TTC549 (cell line): ENCODE data around the gene ARHGAP9.

ENCODE experiments used
- FAIRE-seq: peaks from 2 replicates; lab custom pipeline; 2012; peaks lifted over from hg19 to GRCh38; lab: Jason Lieb, UNC

Gene ARHGAP9

GRCh38 chr12:57491393-57492280 is 12.0 kb upstream of the ARHGAP9 start:
- no peak for FAIRE-seq

GRCh38 chr12:57490126-57490525 is 10.5 kb upstream of the ARHGAP9 start:
- no peak for FAIRE-seq

- FAIRE-seq = no peak
Observed at GRCh38 chr12:57489157-57489641, 9.5 kb upstream of the ARHGAP9 start.

- FAIRE-seq = no peak
Observed at GRCh38 chr12:57488402-57489156, 8.9 kb upstream of the ARHGAP9 start.

GRCh38 chr12:57487597-57488401 is 8.1 kb upstream of the ARHGAP9 start, which contains the start of gene MARS1:
TSS of gene MARS1 (plus strand) at chr12:57488068. CDS start at chr12:57488091, 23 bp downstream.
- FAIRE-seq = peak; percentile 86

- no peak for FAIRE-seq
Observed at GRCh38 chr12:57487055-57487596, 7.5 kb upstream of the ARHGAP9 start.

GRCh38 chr12:57485695-57486094 is 6.0 kb upstream of the ARHGAP9 start:
- no peak for FAIRE-seq

GRCh38 chr12:57483466-57483865 is 3.8 kb upstream of the ARHGAP9 start:
- no peak for FAIRE-seq

- no peak for FAIRE-seq
Observed at GRCh38 chr12:57481671-57482070, 2.0 kb upstream of the ARHGAP9 start.

GRCh38 chr12:57479043-57479375 is 657 bp downstream of the ARHGAP9 start:
- no peak for FAIRE-seq

GRCh38 chr12:57477710-57478681 is 1.7 kb downstream of the ARHGAP9 start:
- FAIRE-seq = no peak

GRCh38 chr12:57476993-57477709 is 2.5 kb downstream of the ARHGAP9 start:
- FAIRE-seq = no peak

- FAIRE-seq = no peak
Observed at GRCh38 chr12:57476162-57476992, 3.3 kb downstream of the ARHGAP9 start.

- FAIRE-seq = no peak
Observed at GRCh38 chr12:57475271-57476161, 4.2 kb downstream of the ARHGAP9 start.

GRCh38 chr12:57474862-57475261 is 4.8 kb downstream of the ARHGAP9 start:
- no peak for FAIRE-seq

- FAIRE-seq = no peak
Observed at GRCh38 chr12:57474430-57474829, 5.2 kb downstream of the ARHGAP9 start.

- no peak for FAIRE-seq
Observed at GRCh38 chr12:57473886-57474285, 5.8 kb downstream of the ARHGAP9 start.

- FAIRE-seq = no peak
Observed at GRCh38 chr12:57473392-57473791, 6.3 kb downstream of the ARHGAP9 start.
